ENCODE data around the gene VPS45. TPM values are rescaled to one million over a fixed set of nuclear protein-coding genes. Genes with fewer than 3 reads are reported as not detected.

The VPS45 gene
- total RNA-seq, 2 donors from 2014 or later = 30.3 to 30.6 TPM

GRCh38 chr1:150065184-150065871 is 2.2 kb upstream of the VPS45 start:
- DNase-seq = no peak
- Histone ChIP-seq H3K4me3 (no peak overlapping the region), H3K27me3 (no peaks in the 10 kb centered on the region), H3K9ac (ENCODE audit: low read depth in 2 of 2, low read length in 2 of 2) (no peak overlapping the region), H3K36me3 (no peaks in the 10 kb centered on the region), H3K4me1 (peaks cover 4% of the 10 kb centered on the region), H3K27ac (no peak overlapping the region), H3K9me3 (no peaks in the 10 kb centered on the region)
- intact Hi-C loops (cut with DNase I) = no loop called here
- no peak for TF ChIP-seq CTCF (IDR thresholded peaks at IDR 0.05)

GRCh38 chr1:150066328-150066727 is 1.2 kb upstream of the VPS45 start:
- peak overlapping the region; percentile 96 for H3K27ac ChIP-seq
- no peak for DNase-seq
- H3K36me3 ChIP-seq = no peaks in the 10 kb centered on the region
- intact Hi-C loops (cut with DNase I) = no loop called here
- H3K9ac ChIP-seq (ENCODE audit: low read depth in 2 of 2, low read length in 2 of 2) = peak overlapping the region; percentile 77 to 94
- H3K4me3 ChIP-seq = peak overlapping the region; percentile 67
- H3K4me1 ChIP-seq = peaks cover 4% of the 10 kb centered on the region
- TF ChIP-seq CTCF (IDR thresholded peaks at IDR 0.05) = no peak
- no peaks in the 10 kb centered on the region for H3K9me3 ChIP-seq
- no peaks in the 10 kb centered on the region for H3K27me3 ChIP-seq

GRCh38 chr1:150066838-150067183 is 765 bp upstream of the VPS45 start:
- no peaks in the 10 kb centered on the region for H3K36me3 ChIP-seq
- peak overlapping the region; percentile 77 to 94 for H3K9ac ChIP-seq (ENCODE audit: low read depth in 2 of 2, low read length in 2 of 2)
- peak overlapping the region; percentile 96 for H3K27ac ChIP-seq
- peaks cover 4% of the 10 kb centered on the region for H3K4me1 ChIP-seq
- no peaks in the 10 kb centered on the region for H3K27me3 ChIP-seq
- TF ChIP-seq CTCF (IDR thresholded peaks at IDR 0.05) = no peak
- H3K9me3 ChIP-seq = no peaks in the 10 kb centered on the region
- H3K4me3 ChIP-seq = peak overlapping the region; percentile 67
- intact Hi-C loops (cut with DNase I) = no loop called here
- DNase-seq = peak; percentile 65

GRCh38 chr1:150068109-150068435 is 496 bp downstream of the VPS45 start:
- peak overlapping the region; percentile 77 to 94 for H3K9ac ChIP-seq (ENCODE audit: low read depth in 2 of 2, low read length in 2 of 2)
- H3K36me3 ChIP-seq = no peaks in the 10 kb centered on the region
- no peak for TF ChIP-seq CTCF (IDR thresholded peaks at IDR 0.05)
- peaks cover 4% of the 10 kb centered on the region for H3K4me1 ChIP-seq
- peak overlapping the region; percentile 67 for H3K4me3 ChIP-seq
- no peaks in the 10 kb centered on the region for H3K27me3 ChIP-seq
- H3K9me3 ChIP-seq = no peaks in the 10 kb centered on the region
- H3K27ac ChIP-seq = peak overlapping the region; percentile 96
- intact Hi-C loops (cut with DNase I) = no loop called here
- no peak for DNase-seq

GRCh38 chr1:150069923-150070322 is 2.3 kb downstream of the VPS45 start:
- no peak overlapping the region for H3K4me3 ChIP-seq
- no peak for TF ChIP-seq CTCF (IDR thresholded peaks at IDR 0.05)

More at GRCh38 chr1:150069923-150070322, 2.3 kb downstream of the VPS45 start:
- no peak for DNase-seq
- Histone ChIP-seq H3K36me3 (no peaks in the 10 kb centered on the region), H3K27me3 (no peaks in the 10 kb centered on the region), H3K4me1 (peaks cover 4% of the 10 kb centered on the region), H3K9me3 (no peaks in the 10 kb centered on the region), H3K27ac (no peak overlapping the region), H3K9ac (ENCODE audit: low read depth in 2 of 2, low read length in 2 of 2) (no peak overlapping the region)
- intact Hi-C loops (cut with DNase I) = no loop called here
